ENCODE data around the gene FAM120A.
"Not testable (repeated sequence)": the region's sequence is repeated elsewhere in the genome, so short reads cannot be mapped to it uniquely, and the experiment has no call there.

Gene FAM120A, protein sequence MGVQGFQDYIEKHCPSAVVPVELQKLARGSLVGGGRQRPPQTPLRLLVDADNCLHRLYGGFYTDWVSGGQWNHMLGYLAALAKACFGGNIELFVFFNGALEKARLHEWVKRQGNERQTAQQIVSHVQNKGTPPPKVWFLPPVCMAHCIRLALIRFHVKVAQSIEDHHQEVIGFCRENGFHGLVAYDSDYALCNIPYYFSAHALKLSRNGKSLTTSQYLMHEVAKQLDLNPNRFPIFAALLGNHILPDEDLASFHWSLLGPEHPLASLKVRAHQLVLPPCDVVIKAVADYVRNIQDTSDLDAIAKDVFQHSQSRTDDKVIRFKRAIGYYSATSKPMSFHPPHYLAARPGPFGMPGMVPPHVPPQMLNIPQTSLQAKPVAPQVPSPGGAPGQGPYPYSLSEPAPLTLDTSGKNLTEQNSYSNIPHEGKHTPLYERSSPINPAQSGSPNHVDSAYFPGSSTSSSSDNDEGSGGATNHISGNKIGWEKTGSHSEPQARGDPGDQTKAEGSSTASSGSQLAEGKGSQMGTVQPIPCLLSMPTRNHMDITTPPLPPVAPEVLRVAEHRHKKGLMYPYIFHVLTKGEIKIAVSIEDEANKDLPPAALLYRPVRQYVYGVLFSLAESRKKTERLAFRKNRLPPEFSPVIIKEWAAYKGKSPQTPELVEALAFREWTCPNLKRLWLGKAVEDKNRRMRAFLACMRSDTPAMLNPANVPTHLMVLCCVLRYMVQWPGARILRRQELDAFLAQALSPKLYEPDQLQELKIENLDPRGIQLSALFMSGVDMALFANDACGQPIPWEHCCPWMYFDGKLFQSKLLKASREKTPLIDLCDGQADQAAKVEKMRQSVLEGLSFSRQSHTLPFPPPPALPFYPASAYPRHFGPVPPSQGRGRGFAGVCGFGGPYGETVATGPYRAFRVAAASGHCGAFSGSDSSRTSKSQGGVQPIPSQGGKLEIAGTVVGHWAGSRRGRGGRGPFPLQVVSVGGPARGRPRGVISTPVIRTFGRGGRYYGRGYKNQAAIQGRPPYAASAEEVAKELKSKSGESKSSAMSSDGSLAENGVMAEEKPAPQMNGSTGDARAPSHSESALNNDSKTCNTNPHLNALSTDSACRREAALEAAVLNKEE

DNA sequence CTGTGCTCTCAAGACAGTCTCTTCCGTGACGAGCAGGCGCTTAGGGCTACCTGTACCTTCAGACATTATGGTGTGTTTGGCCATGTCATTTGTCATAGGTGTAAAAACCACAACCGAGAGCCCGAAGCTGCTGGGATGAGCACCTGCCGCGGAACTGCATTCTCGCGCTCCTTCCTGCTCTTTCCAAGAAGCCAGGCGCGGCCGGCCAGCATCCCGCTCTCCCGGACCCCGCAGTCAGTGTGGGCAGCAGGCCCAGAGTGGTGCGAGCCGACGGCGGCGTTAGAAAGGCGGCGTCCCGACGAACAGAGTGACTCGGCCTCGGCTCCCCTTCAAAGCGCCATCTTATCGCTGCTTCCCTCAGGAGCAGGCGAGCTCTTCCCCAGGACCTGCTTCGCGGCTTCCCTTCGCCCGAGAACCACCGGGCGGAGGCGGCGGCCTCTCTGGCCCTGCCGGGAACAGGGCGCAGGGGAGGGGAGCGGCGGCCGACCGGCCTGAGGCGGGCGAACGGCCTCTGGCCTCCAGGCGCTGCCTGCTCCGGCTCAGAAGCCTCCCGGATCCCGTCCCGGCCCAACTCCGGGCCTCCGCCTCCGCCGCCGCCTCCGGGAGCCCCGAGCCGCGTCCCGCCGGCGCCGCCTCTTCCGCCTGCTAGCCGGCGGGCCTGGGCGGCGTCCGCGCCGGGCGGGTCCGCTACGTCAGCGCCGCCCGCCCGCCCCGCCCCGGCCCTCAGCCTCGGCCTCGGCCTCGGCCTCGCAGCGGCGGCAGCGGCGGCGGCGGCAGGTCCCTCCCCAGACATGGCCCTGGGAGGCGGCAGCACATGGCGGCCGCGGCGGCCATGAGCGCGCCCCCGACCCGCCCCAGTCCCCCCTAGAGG is at the start of gene FAM120A:
FAM120A (plus strand) TSS at position 741 of the 871 bp plus-strand sequence. CDS start 231 bp downstream, outside the sequence.
- DNase-seq (ENCODE audit: low spot score), result peak; percentile 75

- no peak for DNase-seq (ENCODE audit: low spot score)
These were observed 45.1 kb upstream of the FAM120A start for GRCh38 chr9:93406371-93406770.

GRCh38 chr9:93413530-93413929 is 38.0 kb upstream of the FAM120A start:
- no peak for DNase-seq (ENCODE audit: low spot score)

DNA sequence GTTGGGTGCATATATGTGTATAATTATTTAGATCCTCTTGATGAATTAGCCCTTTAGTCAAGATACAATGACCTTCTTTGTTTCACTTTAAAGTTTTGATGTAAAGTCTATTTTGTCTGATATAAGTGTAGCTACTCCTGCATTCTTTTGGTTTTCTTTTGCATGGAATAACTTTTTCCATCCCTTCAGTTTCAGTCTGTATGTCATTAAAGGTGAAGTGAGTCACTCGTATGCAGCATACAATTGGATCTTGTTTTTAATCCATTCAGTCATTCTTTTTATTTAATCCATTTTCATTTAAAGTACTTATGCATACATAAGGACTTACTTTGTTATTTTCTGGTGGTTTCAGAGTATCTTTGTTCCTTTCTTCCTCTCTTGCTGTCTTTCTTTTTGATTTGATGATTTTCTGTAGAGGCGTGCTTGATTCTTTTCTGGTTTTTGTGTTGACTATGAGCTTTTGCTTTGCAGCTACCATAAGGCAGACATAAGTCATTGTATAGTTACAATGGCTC is 36.3 kb upstream of the FAM120A start:
- DNase-seq (ENCODE audit: low spot score), result no peak

GRCh38 chr9:93416530-93417235 is 34.8 kb upstream of the FAM120A start:
- DNase-seq (ENCODE audit: low spot score), result no peak

- no peak for DNase-seq (ENCODE audit: low spot score)
These were observed 33.9 kb upstream of the FAM120A start for GRCh38 chr9:93417538-93417937.

GRCh38 chr9:93419023-93419422 is 32.5 kb upstream of the FAM120A start:
- no peak for DNase-seq (ENCODE audit: low spot score)

DNA sequence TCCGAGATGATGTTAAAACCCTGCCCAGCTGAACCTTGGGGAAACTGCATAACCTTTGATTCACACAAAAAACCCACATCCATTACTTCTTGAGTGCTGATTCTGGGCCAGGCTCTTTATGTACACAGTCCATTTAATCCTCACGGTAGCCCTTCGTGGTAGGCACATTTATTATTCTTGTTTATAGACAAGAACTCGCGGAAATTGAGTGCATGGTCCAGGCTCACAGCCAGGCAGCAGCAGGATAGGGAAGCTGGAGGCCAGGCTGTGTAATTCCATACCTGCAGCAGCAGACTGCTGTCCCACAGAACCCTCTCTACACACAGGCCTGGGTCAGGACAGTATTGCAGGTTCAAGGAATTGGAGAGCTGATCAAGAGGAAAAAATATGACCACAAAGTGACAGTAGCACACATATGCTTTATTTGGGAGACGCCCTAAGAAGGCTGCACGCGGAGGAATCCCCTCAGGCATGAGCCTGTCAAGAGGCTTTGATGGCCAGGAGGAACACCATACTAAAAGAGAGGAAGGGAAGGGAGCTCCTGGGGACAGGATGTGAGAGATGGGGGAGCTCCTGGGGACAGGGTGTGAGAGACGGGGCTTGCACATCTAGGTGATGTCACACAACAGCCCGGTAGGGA is 28.4 kb upstream of the FAM120A start:
- DNase-seq (ENCODE audit: low spot score), result no peak

DNA sequence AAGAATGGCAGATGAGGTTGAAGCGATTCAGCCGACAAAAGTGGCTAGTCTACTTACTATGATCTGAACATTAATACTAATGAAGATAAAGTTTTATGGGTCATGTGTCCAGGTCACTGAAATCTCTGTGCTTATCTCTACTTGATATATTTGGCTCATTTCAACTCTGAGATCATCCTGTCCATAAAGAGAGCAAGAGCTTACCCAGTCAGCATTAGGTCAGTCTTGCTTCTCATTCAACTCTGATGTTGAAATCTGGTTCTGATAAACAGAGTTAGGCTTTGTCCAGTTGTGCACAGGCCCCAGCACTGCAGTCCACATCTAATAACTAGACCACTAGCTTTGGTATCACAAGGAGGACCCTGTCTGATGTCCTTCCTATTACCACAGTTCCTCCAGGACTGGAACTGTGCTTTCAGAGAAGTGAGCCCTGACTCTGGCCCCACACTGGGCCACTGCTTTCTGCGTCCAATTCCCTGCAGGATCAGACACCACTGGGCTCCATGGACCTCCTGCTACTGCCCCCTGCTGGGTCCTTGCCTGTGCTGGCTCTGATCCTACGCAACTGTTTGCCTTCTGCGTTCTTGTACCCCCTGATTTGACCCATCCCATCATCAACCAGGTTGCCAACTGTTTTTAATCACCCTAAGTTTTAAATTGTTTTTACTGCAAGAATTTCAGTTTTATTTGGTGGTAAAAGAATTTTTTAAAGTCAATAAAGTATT is 23.7 kb upstream of the FAM120A start:
- no peak for DNase-seq (ENCODE audit: low spot score)

DNA sequence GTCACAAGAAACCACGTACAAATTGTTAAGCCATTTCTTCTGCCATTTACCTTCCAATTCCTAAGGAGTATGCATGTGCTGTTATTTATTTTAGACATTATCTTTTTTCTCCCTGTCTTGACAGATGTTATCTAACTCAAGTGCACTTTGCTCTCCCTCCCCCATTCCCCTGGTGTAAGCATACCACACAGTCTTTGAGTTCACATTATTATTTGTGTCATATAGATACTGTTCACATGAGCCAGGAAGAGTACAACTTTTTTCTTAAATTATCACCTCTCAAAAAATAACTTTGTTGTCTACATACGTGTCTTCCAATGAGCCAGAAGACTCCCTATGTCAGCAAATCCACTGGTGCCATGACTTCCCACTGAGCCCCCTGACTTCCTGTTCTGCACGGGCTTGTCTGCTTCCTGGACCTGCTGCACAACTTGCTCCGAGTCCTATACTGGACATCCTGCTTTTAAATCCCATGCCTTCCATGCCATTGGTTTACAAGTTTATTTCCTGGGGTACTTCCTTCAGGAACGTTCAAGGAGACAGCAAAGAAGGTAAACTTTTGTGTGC is 19.9 kb upstream of the FAM120A start:
- DNase-seq (ENCODE audit: low spot score), result no peak

- no peak for DNase-seq (ENCODE audit: low spot score)
These were observed 18.5 kb upstream of the FAM120A start for GRCh38 chr9:93432964-93433363.

DNA sequence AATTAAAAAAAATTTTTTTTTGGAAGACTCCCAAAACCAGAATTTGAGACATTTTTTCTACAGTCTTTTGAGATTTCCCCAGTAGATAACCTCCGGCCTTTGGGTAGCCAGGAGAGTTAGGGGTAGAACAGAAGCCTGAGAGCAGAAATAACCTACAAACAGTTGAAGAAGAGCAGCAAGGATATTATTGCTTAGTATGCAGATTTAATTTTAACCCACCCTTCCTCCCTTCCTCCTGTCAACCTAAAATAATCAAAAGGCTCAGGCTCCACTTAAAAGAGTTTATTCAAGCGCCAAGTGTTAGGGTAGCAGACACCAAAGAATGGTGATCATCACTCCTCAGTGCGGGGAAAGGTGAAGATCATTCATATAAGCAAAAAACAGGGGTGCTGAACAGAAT is 17.4 kb upstream of the FAM120A start:
- DNase-seq (ENCODE audit: low spot score), result no peak

- no peak for DNase-seq (ENCODE audit: low spot score)
These were observed 16.1 kb upstream of the FAM120A start for GRCh38 chr9:93435386-93435785.

DNA sequence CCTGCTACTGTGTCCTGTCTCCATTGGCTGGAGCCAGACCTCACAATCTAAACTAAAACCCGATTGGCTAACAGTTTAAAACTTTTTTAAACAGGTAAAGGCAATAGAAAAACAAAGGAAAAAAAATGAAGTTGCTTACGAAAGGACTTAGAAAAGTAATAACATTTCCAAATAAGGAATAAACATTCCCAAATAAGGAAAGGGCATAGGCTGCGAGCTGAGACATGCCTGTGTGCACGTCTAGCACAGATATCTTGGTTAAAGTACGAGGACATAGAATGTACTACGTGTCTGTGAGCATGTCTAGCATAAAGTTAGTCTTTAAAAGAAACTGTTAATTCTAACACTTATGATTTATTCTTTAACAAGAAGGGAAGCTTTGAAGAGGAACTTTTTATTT is 15.3 kb upstream of the FAM120A start:
- DNase-seq (ENCODE audit: low spot score), result no peak

- DNase-seq (ENCODE audit: low spot score), result no peak
These were observed 14.7 kb upstream of the FAM120A start for GRCh38 chr9:93436655-93437407.

DNA sequence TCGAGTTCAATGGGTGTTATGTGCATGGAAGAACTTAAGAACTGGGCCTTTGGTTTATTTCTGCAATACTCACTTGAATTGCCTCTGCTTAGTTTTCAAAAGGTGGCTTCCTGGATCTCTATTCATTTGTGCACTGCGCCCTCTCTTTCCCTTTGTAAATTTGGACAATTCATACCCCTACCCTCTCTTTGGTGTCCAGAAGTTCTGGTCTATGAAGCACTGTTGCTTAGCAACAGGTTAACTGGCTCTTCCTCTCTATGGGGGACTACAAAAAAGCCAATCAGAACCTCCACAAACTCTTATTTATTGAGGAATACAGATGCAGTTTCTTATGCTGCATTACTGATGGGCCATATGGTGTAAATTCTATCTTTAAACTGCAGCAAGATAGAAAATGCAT is 13.5 kb upstream of the FAM120A start:
- no peak for DNase-seq (ENCODE audit: low spot score)

DNA sequence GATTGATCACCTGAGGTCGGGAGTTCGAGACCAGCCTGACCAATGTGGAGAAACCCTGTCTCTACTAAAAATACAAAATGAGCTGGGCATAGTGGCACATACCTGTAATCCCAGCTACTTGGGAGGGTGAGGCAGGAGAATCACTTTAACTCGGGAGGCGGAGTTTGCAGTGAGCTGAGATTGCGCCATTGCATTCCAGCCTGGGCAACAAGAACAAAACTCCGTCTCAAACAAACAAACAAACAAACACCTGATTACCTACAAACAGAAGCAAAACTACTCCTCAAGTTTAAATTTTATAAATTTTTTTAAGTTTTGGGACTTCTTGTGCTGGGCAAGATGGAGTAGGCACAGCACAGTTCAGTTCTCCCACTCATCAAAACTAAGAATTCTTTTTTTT is 12.2 kb upstream of the FAM120A start:
- DNase-seq (ENCODE audit: low spot score), result not testable (repeated sequence)

DNA sequence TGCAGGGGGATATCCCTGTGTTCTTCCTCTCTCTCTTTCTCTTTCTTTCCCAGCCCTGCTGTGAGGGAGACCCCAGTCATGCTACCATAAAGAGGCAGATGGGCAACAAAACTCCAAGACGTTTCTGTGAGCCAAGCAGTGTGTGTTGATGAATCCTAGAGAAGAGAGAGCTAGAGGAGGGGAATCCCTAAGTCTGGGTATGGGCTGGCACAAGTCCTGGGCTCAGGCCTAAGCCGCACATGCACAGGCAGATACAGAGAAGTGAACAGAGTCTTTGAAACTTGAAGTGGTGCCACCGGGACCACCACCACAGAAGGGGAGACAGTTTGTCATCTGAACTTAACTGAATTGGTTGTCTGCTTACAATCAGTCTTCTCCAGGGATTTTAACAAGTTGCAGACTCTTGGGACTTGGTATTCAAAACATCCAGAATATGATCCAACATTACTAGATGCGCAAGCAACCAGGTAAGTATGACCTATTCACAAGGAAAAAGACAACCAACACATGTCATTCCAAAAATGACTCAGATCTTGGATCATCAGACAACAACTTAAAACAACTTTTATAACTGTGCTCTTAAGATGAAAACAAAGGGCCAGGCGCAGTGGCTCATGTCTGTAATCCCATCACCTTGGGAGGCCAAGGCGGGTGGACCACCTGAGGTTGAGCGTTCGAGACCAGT is 10.4 kb upstream of the FAM120A start:
- DNase-seq (ENCODE audit: low spot score), result no peak

All from SW480 (cell line).